ENCODE results near the gene DDI2. TPM values are rescaled to one million over a fixed set of nuclear protein-coding genes. Genes with fewer than 3 reads are reported as not detected.

DDI2 gene
- polyA plus RNA-seq, 1 donor (not counting 4 experiments of a cell fraction or from before 2014, with no cell fraction given) = 11.5 TPM

- H3K4me1 ChIP-seq (ENCODE audit: control insufficient read depth, extremely low read depth, insufficient read depth, low read length) = peaks cover 6% of the 10 kb centered on the region
- DNase-seq (ENCODE audit: low read depth, low spot score) (no peak), FAIRE-seq (no peak)
- no peak overlapping the region for H3K4me2 ChIP-seq (ENCODE audit: control insufficient read depth, extremely low read depth, insufficient read depth, low read depth, low read length)
- peaks cover 90% of the 10 kb centered on the region for H3K79me2 ChIP-seq (ENCODE audit: control insufficient read depth, insufficient read depth, low read length)
- H3K9me3 ChIP-seq (ENCODE audit: control insufficient read depth, low read depth, low read length) = no peaks in the 10 kb centered on the region
- no peaks in the 10 kb centered on the region for H3K27me3 ChIP-seq (ENCODE audit: control insufficient read depth, extremely low read depth, insufficient read depth, low read length)
- no peak overlapping the region for H3K4me3 ChIP-seq (ENCODE audit: control insufficient read depth in 2 of 3, extremely low read depth in 1 of 3, insufficient read depth in 2 of 3, low read depth in 1 of 3, low read length in 3 of 3)
- dilution Hi-C loops (cut with MboI; ENCODE audit: extremely low pct_ligation_motif_present, low sequenced_read_pairs) = no loop called here
- peaks cover 6% of the 10 kb centered on the region for H4K20me1 ChIP-seq (ENCODE audit: control insufficient read depth, extremely low read depth, insufficient read depth, low read length)
- H3K9ac ChIP-seq (ENCODE audit: control insufficient read depth, extremely low read depth, insufficient read depth, low read length) = no peak overlapping the region
- H3K27ac ChIP-seq (ENCODE audit: control insufficient read depth, insufficient read depth, low read length) = no peak overlapping the region
- peaks cover 3 to 10% of the 10 kb centered on the region in 2 experiments for H3K36me3 ChIP-seq (ENCODE audit: control insufficient read depth in 2 of 2, extremely low read depth in 1 of 2, insufficient read depth in 2 of 2, low read length in 2 of 2)
- TF ChIP-seq EZH2 (IDR thresholded peaks at IDR 0.05; ENCODE audit: low read length) = no peak
- no peak for TF ChIP-seq CTCF (optimal IDR thresholded peaks at IDR 0.05 in 1 of 3, IDR thresholded peaks at IDR 0.05 in 1 of 3, conservative IDR thresholded peaks at IDR 0.05 in 1 of 3; ENCODE audit: extremely low read depth in 1 of 3, insufficient read depth in 2 of 3, low read length in 3 of 3)
- H2AFZ ChIP-seq (ENCODE audit: control insufficient read depth, low read length) = no peak overlapping the region
- H3K9me1 ChIP-seq (ENCODE audit: control insufficient read depth, extremely low read depth, insufficient read depth, low read length) = peaks cover 2% of the 10 kb centered on the region
Measured at GRCh38 chr1:15690317-15690716, 73.1 kb downstream of the DDI2 start.

GRCh38 chr1:15691434-15692032 is 74.3 kb downstream of the DDI2 start:
- H3K9ac ChIP-seq (ENCODE audit: control insufficient read depth, extremely low read depth, insufficient read depth, low read length) = no peak overlapping the region
- H3K9me3 ChIP-seq (ENCODE audit: control insufficient read depth, low read depth, low read length) = no peaks in the 10 kb centered on the region
- peaks cover 85% of the 10 kb centered on the region for H3K79me2 ChIP-seq (ENCODE audit: control insufficient read depth, insufficient read depth, low read length)
- H3K9me1 ChIP-seq (ENCODE audit: control insufficient read depth, extremely low read depth, insufficient read depth, low read length) = peaks cover 2% of the 10 kb centered on the region
- no peak for DNase-seq (ENCODE audit: low read depth, low spot score)
- peaks cover 3 to 13% of the 10 kb centered on the region in 2 experiments for H3K36me3 ChIP-seq (ENCODE audit: control insufficient read depth in 2 of 2, extremely low read depth in 1 of 2, insufficient read depth in 2 of 2, low read length in 2 of 2)
- no peak overlapping the region for H3K4me2 ChIP-seq (ENCODE audit: control insufficient read depth, extremely low read depth, insufficient read depth, low read depth, low read length)
- H4K20me1 ChIP-seq (ENCODE audit: control insufficient read depth, extremely low read depth, insufficient read depth, low read length) = peaks cover 3% of the 10 kb centered on the region
- H3K27ac ChIP-seq (ENCODE audit: control insufficient read depth, insufficient read depth, low read length) = no peak overlapping the region
- dilution Hi-C loops (cut with MboI; ENCODE audit: extremely low pct_ligation_motif_present, low sequenced_read_pairs) = no loop called here
- H2AFZ ChIP-seq (ENCODE audit: control insufficient read depth, low read length) = no peak overlapping the region
- no peak for TF ChIP-seq CTCF (optimal IDR thresholded peaks at IDR 0.05 in 1 of 3, IDR thresholded peaks at IDR 0.05 in 1 of 3, conservative IDR thresholded peaks at IDR 0.05 in 1 of 3; ENCODE audit: extremely low read depth in 1 of 3, insufficient read depth in 2 of 3, low read length in 3 of 3)
- TF ChIP-seq EZH2 (IDR thresholded peaks at IDR 0.05; ENCODE audit: low read length) = no peak
- H3K4me3 ChIP-seq (ENCODE audit: control insufficient read depth in 2 of 3, extremely low read depth in 1 of 3, insufficient read depth in 2 of 3, low read depth in 1 of 3, low read length in 3 of 3) = no peak overlapping the region
- FAIRE-seq = no peak
- no peaks in the 10 kb centered on the region for H3K4me1 ChIP-seq (ENCODE audit: control insufficient read depth, extremely low read depth, insufficient read depth, low read length)
- H3K27me3 ChIP-seq (ENCODE audit: control insufficient read depth, extremely low read depth, insufficient read depth, low read length) = no peaks in the 10 kb centered on the region

All from keratinocyte (primary cell).